Natural killer cell (primary cell): Measurements from ENCODE around the gene TIMM44. TPM values are rescaled to one million over a fixed set of nuclear protein-coding genes. Genes with fewer than 3 reads are reported as not detected.

ENCODE experiments used
- ATAC-seq, 3 donors: fragments of 150-1000 bp in 2 of 3; fragments of 200-7000 bp in 1 of 3; cut with Tn5 transposase; 1 replicate in 1 of 3; 2 replicates in 2 of 3; pipeline ENCODE4 v1.10.0; 2021; ENCODE audit warnings: mild to moderate bottlenecking in 2 of 3, moderate library complexity in 2 of 3
- DNase-seq, 2 donors: peaks; one replicate each; pipeline versions ENCODE4 v3.0.0 to v3.0.0-alpha.2; 2013 to 2021; ENCODE audit warnings: mixed read lengths in 1 of 2
- H3K27ac ChIP-seq: one replicate; pipeline ENCODE4 v1.5.1; 2013; ENCODE audit warnings: mild to moderate bottlenecking, low read length
- H3K27me3 ChIP-seq: one replicate; pipeline ENCODE4 v1.6.1; 2013; ENCODE audit warnings: low read length; ENCODE audit not compliant: control insufficient read depth, insufficient read depth
- H3K36me3 ChIP-seq: one replicate; pipeline ENCODE4 v1.6.1; 2013; ENCODE audit warnings: low read length; ENCODE audit not compliant: control insufficient read depth, insufficient read depth
- H3K4me1 ChIP-seq: one replicate; pipeline ENCODE4 v1.6.1; 2013; ENCODE audit warnings: low read length; ENCODE audit not compliant: control insufficient read depth, insufficient read depth
- H3K4me3 ChIP-seq: one replicate; pipeline ENCODE4 v1.5.1; 2013; ENCODE audit warnings: low read length
- H3K9me3 ChIP-seq: one replicate; pipeline ENCODE4 v1.6.1; 2013; ENCODE audit warnings: low read length; ENCODE audit not compliant: control insufficient read depth, insufficient read depth
- H3K27ac Mint-ChIP-seq, 2 donors: one replicate each; pipeline ENCODE4 v1.8.0; 2022; ENCODE audit warnings: mild to moderate bottlenecking in 2 of 2, mixed read lengths in 2 of 2, moderate library complexity in 1 of 2
- H3K27me3 Mint-ChIP-seq, 2 donors: one replicate each; pipeline ENCODE4 v1.8.0; 2022; ENCODE audit warnings: low read depth in 2 of 2, mixed read lengths in 2 of 2
- H3K36me3 Mint-ChIP-seq: one replicate; pipeline ENCODE4 v1.8.0; 2022; ENCODE audit warnings: mixed read lengths
- H3K4me1 Mint-ChIP-seq, 2 donors: one replicate each; pipeline ENCODE4 v1.8.0; 2022; ENCODE audit warnings: mixed read lengths in 2 of 2
- H3K4me3 Mint-ChIP-seq: one replicate; pipeline ENCODE4 v1.8.0; 2022; ENCODE audit warnings: mild to moderate bottlenecking, moderate library complexity, mixed read lengths
- H3K9me3 Mint-ChIP-seq, 2 donors: one replicate each; pipeline ENCODE4 v1.8.0; 2022; ENCODE audit warnings: mixed read lengths in 2 of 2
- WGBS: methylation state at CpG from one replicate; pipeline ENCODE4 v1.1.7; 2013; ENCODE audit warnings: missing lambda C conversion rate; ENCODE audit not compliant: insufficient coverage; 5-methylcytosine and 5-hydroxymethylcytosine counted together
- intact Hi-C: fragments of 100-400 bp; cut with micrococcal nuclease; formaldehyde crosslinking; loops from one replicate; pipeline ENCODE4 v1.14.2; 2022
- total RNA-seq, 4 donors: library from RNA; stranded (reverse); fragments of 120-200 nt in 1 of 4; gene quantifications; one replicate each; pipeline versions ENCODE4 v1.2.3 to v1.2.4, GENCODE V29; 2013 to 2022
- TF ChIP-seq, protein P1 (sequence below): fragments of 200-600 bp; IDR thresholded peaks from one replicate; pipeline ENCODE4 v1.8.0; 2022; ENCODE audit warnings: antibody characterized with exemption

TIMM44 gene
- total RNA-seq, 3 donors from 2014 or later (not counting 1 experiment from before 2014, with no cell fraction given), result 83.3 to 116 (median 89.4) TPM

DNA sequence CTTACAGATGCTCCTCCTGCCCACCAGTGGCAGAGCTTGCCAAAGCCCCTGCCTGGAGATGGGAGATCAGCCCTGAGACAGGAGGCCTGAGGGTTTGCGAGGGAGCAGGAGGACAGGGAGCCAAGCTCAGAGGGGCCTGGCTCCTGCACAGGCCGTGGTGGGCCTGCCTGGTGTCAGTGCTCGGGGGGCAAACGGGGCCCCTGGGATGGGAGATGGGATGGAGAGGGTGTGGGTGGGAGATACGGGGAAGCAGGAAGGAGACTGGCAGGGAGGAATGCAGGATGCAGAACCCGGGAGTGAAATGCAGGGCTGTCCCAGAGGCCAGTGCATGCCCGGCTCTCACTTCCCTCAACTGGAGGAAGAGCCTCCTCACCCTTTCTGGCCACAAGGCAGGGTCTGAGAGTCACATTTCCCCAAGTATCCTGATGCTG is 42.0 kb upstream of the TIMM44 start:
- H3K27ac Mint-ChIP-seq, result peak overlapping the region in 1 of 2 donors; percentile 18
- no peak overlapping the region for H3K27ac ChIP-seq
- no peaks in the 10 kb centered on the region for H3K9me3 Mint-ChIP-seq

DNA sequence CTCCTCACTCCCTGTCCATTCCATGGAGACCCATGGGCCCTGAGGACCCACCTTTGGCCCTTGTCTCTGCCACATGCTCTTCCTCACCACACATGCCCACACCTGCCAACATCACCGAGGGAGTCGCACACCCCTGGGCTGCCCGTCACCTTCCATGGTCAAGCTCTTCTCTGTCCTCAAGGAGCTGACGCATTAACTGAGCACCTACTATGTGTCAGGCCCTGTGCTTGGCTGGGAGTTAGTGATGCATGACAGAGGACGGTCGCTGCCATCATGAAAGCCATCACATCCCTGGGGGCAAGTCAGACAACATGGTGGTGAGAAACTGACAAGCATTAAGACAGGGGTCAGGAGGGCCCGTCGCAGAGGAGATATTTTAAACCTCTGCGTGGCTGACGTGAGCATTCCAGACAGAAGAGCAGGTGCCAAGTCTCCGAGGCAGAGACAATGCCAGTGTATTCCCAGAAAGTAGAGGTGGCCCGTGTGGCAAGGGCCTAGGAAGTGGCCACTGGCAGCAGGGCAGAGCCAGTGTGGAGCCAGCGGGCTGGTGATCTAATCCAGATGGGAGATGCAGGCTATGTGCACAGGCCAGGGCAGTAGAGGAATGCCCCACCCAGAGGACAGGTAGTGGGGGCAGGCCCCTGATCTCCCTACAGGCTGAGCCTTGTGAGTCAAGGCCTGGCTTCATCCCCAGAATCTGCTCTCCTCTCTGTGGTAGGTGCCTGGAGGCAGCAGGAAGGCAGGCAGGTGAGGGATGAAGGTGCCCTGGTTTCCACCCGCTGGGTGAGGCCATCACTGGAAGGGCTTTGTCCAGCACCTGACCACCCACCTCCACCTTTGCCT is 40.8 kb upstream of the TIMM44 start:
- no peak for ATAC-seq
- H3K9me3 Mint-ChIP-seq, result no peaks in the 10 kb centered on the region
- H3K27ac ChIP-seq, result no peak overlapping the region
- 98% methylated on average over 14 of the region's 14 CpGs for WGBS
- H3K4me3 Mint-ChIP-seq, result no peak overlapping the region
- peaks cover 60% of the 10 kb centered on the region for H3K36me3 ChIP-seq
- no peaks in the 10 kb centered on the region for H3K36me3 Mint-ChIP-seq
- H3K4me1 ChIP-seq, result no peaks in the 10 kb centered on the region
- H3K27me3 Mint-ChIP-seq, result no peaks in the 10 kb centered on the region
- intact Hi-C loops, result no loop called here
- H3K9me3 ChIP-seq, result no peaks in the 10 kb centered on the region
- H3K27ac Mint-ChIP-seq, result peak overlapping the region in 1 of 2 donors; percentile 18
- H3K27me3 ChIP-seq, result no peaks in the 10 kb centered on the region
- peaks cover 19 to 27% of the 10 kb centered on the region in 2 donors for H3K4me1 Mint-ChIP-seq
- H3K4me3 ChIP-seq, result no peak overlapping the region
- no peak for DNase-seq
- TF ChIP-seq, protein P1, sequence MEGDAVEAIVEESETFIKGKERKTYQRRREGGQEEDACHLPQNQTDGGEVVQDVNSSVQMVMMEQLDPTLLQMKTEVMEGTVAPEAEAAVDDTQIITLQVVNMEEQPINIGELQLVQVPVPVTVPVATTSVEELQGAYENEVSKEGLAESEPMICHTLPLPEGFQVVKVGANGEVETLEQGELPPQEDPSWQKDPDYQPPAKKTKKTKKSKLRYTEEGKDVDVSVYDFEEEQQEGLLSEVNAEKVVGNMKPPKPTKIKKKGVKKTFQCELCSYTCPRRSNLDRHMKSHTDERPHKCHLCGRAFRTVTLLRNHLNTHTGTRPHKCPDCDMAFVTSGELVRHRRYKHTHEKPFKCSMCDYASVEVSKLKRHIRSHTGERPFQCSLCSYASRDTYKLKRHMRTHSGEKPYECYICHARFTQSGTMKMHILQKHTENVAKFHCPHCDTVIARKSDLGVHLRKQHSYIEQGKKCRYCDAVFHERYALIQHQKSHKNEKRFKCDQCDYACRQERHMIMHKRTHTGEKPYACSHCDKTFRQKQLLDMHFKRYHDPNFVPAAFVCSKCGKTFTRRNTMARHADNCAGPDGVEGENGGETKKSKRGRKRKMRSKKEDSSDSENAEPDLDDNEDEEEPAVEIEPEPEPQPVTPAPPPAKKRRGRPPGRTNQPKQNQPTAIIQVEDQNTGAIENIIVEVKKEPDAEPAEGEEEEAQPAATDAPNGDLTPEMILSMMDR, result no peak

More for the DNA sequence above, 42.0 kb upstream of the TIMM44 start:
- intact Hi-C loops, result no loop called here
- H3K4me1 ChIP-seq, result no peaks in the 10 kb centered on the region
- no peaks in the 10 kb centered on the region for H3K9me3 ChIP-seq
- 89% methylated on average over 7 of the region's 7 CpGs for WGBS
- H3K36me3 ChIP-seq, result peaks cover 59% of the 10 kb centered on the region
- Mint-ChIP-seq H3K4me1 (peaks cover 19 to 27% of the 10 kb centered on the region in 2 donors), H3K27me3 (no peaks in the 10 kb centered on the region), H3K4me3 (no peak overlapping the region), H3K36me3 (no peaks in the 10 kb centered on the region)
- no peak for DNase-seq
- TF ChIP-seq, protein P1, result no peak
- no peak overlapping the region for H3K4me3 ChIP-seq
- H3K27me3 ChIP-seq, result no peaks in the 10 kb centered on the region
- ATAC-seq, result no peak

GRCh38 chr19:7983286-7983950 is 40.0 kb upstream of the TIMM44 start:
- TF ChIP-seq, protein P1, result no peak
- Mint-ChIP-seq H3K4me1 (peaks cover 17 to 23% of the 10 kb centered on the region in 2 donors), H3K27me3 (no peaks in the 10 kb centered on the region), H3K27ac (peak overlapping the region in 1 of 2 donors; percentile 18), H3K36me3 (no peaks in the 10 kb centered on the region), H3K4me3 (no peak overlapping the region), H3K9me3 (no peaks in the 10 kb centered on the region)
- Histone ChIP-seq H3K27ac (no peak overlapping the region), H3K27me3 (no peaks in the 10 kb centered on the region), H3K4me1 (no peaks in the 10 kb centered on the region), H3K36me3 (peaks cover 60% of the 10 kb centered on the region), H3K4me3 (no peak overlapping the region), H3K9me3 (no peaks in the 10 kb centered on the region)
- 97% methylated on average over 18 of the region's 18 CpGs for WGBS
- intact Hi-C loops, result no loop called here
- no peak for ATAC-seq
- no peak for DNase-seq
